DND-41 (cell line): ENCODE data around the gene NOL9.
"Not testable (repeated sequence)": the region's sequence is repeated elsewhere in the genome, so short reads cannot be mapped to it uniquely, and the experiment has no call there.

Source experiments
- ATAC-seq: fragments of 200-7000 bp; cut with Tn5 transposase; 3 replicates; pipeline ENCODE4 v1.9.1; 2021; ENCODE audit warnings: low read depth; ENCODE audit not compliant: insufficient read depth
- DNase-seq: peaks from one replicate; pipeline ENCODE4 v3.0.0-alpha.2; 2020
- H2AFZ ChIP-seq: 2 replicates; pipeline ENCODE4 v1.6.0; 2012; ENCODE audit warnings: low read depth, low read length
- H3K27ac ChIP-seq: 2 replicates; pipeline ENCODE4 v1.5.1; 2012; ENCODE audit warnings: low read length, inconsistent platforms
- H3K27me3 ChIP-seq: fragments of 200-600 bp; sonication (generic); 2 replicates; pipeline ENCODE4 v1.6.0; 2012; ENCODE audit warnings: low read length, mild to moderate bottlenecking, inconsistent platforms; ENCODE audit not compliant: insufficient read depth, poor library complexity
- H3K36me3 ChIP-seq: 2 replicates; pipeline ENCODE4 v1.5.1; 2012; ENCODE audit warnings: low read length, inconsistent platforms; ENCODE audit not compliant: insufficient read depth
- H3K4me1 ChIP-seq: 2 replicates; pipeline ENCODE4 v1.5.1; 2012; ENCODE audit warnings: mild to moderate bottlenecking, low read length; ENCODE audit not compliant: insufficient read depth
- H3K4me2 ChIP-seq: 2 replicates; pipeline ENCODE4 v1.6.0; 2012; ENCODE audit warnings: mild to moderate bottlenecking, moderate library complexity, low read length, inconsistent platforms; ENCODE audit not compliant: insufficient read depth
- H3K4me3 ChIP-seq, 2 experiments: fragments of 200-600 bp in 1 of 2; shearing (Covaris generic) in 1 of 2; 2 replicates each; pipeline ENCODE4 v1.5.1; 2012 to 2016; ENCODE audit warnings: inconsistent platforms in 2 of 2, low read length in 2 of 2, mild to moderate bottlenecking in 2 of 2, low read depth in 1 of 2, moderate library complexity in 1 of 2
- H3K79me2 ChIP-seq: 2 replicates; pipeline ENCODE4 v1.6.0; 2012; ENCODE audit warnings: low read length, inconsistent platforms; ENCODE audit not compliant: insufficient read depth
- H3K9ac ChIP-seq: 2 replicates; pipeline ENCODE4 v1.6.0; 2012; ENCODE audit warnings: low read depth, mild to moderate bottlenecking, inconsistent platforms, low read length, moderate library complexity
- H3K9me3 ChIP-seq: 2 replicates; pipeline ENCODE4 v1.5.1; 2012; ENCODE audit warnings: low read length, moderate library complexity, mild to moderate bottlenecking, inconsistent platforms; ENCODE audit not compliant: insufficient read depth, severe bottlenecking
- H4K20me1 ChIP-seq: 2 replicates; pipeline ENCODE4 v1.6.0; 2012; ENCODE audit warnings: low read length; ENCODE audit not compliant: insufficient read depth
- EZH2 ChIP-seq: IDR thresholded peaks from 3 replicates; pipeline ENCODE4 v1.6.1; 2012; ENCODE audit warnings: borderline replicate concordance, low read depth, mild to moderate bottlenecking, moderate library complexity, low read length, inconsistent platforms; ENCODE audit not compliant: severe bottlenecking
- TF ChIP-seq, protein P1 (sequence below): IDR thresholded peaks from 2 replicates; pipeline ENCODE4 v1.5.1; 2012; ENCODE audit warnings: borderline replicate concordance, low read length, moderate library complexity, mild to moderate bottlenecking; ENCODE audit not compliant: poor library complexity, severe bottlenecking; ENCODE audit errors: extremely low read depth

NOL9 gene

DNA sequence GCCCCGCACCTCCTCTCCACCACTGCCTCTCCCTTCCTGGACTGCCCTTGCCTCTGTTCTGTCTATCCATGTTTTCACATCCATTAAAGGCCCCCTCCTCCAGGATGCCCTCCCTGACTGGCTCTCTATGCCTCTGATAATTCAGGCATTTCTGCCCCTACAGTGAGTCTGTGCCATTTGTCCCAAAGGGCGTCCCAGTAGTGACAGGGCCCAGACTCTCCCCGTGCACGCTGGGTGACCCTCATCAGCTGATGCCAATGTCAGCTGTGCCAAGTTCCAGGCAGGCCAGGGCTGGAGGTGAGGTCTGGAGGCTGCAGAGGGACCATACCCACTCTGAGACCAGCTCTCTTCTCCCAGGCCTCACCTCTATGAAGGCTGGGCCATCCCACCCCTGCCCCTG lies 59.7 kb downstream of the NOL9 start:
- H3K27me3 ChIP-seq: peaks cover 11% of the 10 kb centered on the region
- H3K4me2 ChIP-seq: no peak overlapping the region
- H3K79me2 ChIP-seq: no peaks in the 10 kb centered on the region
- H3K27ac ChIP-seq: no peak overlapping the region
- 0 out of 2 replicates have a peak, but pooled peaks cover 3% of the 10 kb centered on the region for H4K20me1 ChIP-seq
- TF ChIP-seq, protein P1, sequence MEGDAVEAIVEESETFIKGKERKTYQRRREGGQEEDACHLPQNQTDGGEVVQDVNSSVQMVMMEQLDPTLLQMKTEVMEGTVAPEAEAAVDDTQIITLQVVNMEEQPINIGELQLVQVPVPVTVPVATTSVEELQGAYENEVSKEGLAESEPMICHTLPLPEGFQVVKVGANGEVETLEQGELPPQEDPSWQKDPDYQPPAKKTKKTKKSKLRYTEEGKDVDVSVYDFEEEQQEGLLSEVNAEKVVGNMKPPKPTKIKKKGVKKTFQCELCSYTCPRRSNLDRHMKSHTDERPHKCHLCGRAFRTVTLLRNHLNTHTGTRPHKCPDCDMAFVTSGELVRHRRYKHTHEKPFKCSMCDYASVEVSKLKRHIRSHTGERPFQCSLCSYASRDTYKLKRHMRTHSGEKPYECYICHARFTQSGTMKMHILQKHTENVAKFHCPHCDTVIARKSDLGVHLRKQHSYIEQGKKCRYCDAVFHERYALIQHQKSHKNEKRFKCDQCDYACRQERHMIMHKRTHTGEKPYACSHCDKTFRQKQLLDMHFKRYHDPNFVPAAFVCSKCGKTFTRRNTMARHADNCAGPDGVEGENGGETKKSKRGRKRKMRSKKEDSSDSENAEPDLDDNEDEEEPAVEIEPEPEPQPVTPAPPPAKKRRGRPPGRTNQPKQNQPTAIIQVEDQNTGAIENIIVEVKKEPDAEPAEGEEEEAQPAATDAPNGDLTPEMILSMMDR: no peak
- TF ChIP-seq EZH2: no peak
- H3K9ac ChIP-seq: no peak overlapping the region
- ATAC-seq (no peak), DNase-seq (no peak)
- H2AFZ ChIP-seq: no peak overlapping the region
- no peaks in the 10 kb centered on the region for H3K36me3 ChIP-seq
- H3K4me3 ChIP-seq: no peak overlapping the region
- H3K9me3 ChIP-seq: no peaks in the 10 kb centered on the region
- H3K4me1 ChIP-seq: peaks cover 47% of the 10 kb centered on the region

DNA sequence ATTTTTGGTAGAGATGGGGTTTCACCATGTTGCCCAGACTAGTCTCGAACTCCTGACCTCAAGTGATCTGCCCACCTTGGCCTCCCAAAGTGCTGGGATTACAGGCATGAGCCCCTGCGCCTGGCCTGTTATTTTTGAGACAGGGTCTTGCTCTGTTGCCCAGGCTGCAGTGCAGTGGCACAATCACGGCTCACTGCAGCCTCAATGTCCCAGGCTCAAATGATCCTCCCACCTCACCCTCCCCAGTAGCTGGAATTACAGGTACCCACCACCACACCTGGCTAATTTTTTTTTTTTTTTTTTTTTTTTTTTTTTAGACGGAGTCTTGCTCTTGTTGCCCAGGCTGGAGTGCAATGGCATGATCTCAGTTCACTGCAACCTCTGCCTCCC lies 60.5 kb downstream of the NOL9 start:
- not testable (repeated sequence) for H2AFZ ChIP-seq, H3K79me2 ChIP-seq, H3K4me2 ChIP-seq, ATAC-seq, H4K20me1 ChIP-seq, DNase-seq, H3K27ac ChIP-seq, H3K9ac ChIP-seq, H3K9me3 ChIP-seq, H3K36me3 ChIP-seq, H3K4me3 ChIP-seq
- peaks cover 11% of the 10 kb centered on the region for H3K27me3 ChIP-seq
- peaks cover 52% of the 10 kb centered on the region for H3K4me1 ChIP-seq

DNA sequence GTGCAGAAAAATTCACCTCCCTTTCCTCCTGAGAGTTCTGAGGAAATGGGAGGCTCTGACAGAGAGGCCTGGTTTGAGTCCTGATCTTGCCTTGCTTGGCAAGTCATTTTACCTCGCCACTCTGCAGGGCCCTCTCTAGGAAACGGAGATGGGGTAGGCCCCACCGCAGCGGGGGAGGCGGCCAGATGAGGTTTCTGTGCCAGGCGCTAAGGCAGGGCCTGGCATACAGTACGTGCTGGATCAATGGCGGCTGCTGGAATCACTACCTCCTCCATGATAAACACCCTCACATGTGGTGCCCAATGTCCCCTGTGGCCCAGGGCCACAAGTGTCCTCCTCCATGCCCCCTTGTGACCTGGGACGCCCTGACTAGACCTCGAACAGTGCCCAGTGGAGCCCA lies 62.3 kb downstream of the NOL9 start:
- no peak overlapping the region for H2AFZ ChIP-seq
- 0 out of 2 replicates have a peak, but pooled peaks cover 2% of the 10 kb centered on the region for H4K20me1 ChIP-seq
- no peaks in the 10 kb centered on the region for H3K36me3 ChIP-seq
- H3K27me3 ChIP-seq: peaks cover 3% of the 10 kb centered on the region
- no peaks in the 10 kb centered on the region for H3K79me2 ChIP-seq
- peak overlapping the region; percentile 97 for H3K4me2 ChIP-seq
- H3K4me1 ChIP-seq: peaks cover 39% of the 10 kb centered on the region
- ATAC-seq: no peak
- H3K27ac ChIP-seq: no peak overlapping the region
- H3K9ac ChIP-seq: peak overlapping the region; percentile 74; the same call in 1 of the 2 replicates
- no peak for DNase-seq
- TF ChIP-seq EZH2: no peak
- TF ChIP-seq, protein P1: no peak
- peak overlapping the region in 1 of 2 experiments; percentile 86; a peak in 1 of 4 replicates for H3K4me3 ChIP-seq
- no peaks in the 10 kb centered on the region for H3K9me3 ChIP-seq

DNA sequence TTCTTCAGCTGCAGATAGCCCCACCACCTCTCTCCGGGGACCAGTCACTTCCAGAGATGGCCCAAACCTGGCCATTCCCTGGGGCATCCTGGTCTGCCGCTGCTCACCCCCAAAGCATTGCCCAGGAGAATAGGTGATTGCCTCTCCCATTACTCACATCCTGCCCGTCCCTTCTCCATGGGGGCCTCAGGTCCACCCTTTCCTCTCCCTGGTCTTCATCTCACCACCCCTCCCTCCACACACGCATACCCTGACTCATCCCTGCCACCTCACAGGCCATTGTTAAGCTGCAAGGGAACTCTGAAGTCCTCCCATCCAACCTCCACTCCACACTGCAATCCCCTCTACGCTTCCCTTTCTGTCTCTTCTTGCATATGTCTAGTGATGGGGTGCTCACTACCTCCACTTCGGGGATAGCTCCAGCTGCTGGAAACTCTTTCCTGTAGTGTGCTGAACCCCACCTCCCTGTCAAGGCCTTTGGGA lies 62.8 kb downstream of the NOL9 start, which contains the start of gene PLEKHG5:
PLEKHG5 (minus strand) TSS at position 188 of the 483 bp plus-strand sequence. CDS start 14,096 bp downstream, outside the sequence.
- peak within 1 kb of the TSS; percentile 97 for H3K4me2 ChIP-seq
- no peak for DNase-seq
- H3K9ac ChIP-seq: peak within 1 kb of the TSS; percentile 74
- peak within 1 kb of the TSS; percentile 85 for H3K27ac ChIP-seq
- H3K27me3 ChIP-seq: peaks cover 2% of the 10 kb centered on the region
- H2AFZ ChIP-seq: peak within 1 kb of the TSS; percentile 89
- H4K20me1 ChIP-seq: peaks cover 5% of the 10 kb centered on the region; the same call in 1 of the 2 replicates
- peak within 1 kb of the TSS; percentile 47 to 86; a peak in 3 of 4 replicates for H3K4me3 ChIP-seq
- ATAC-seq: no peak
- H3K4me1 ChIP-seq: peaks cover 38% of the 10 kb centered on the region
- no peaks in the 10 kb centered on the region for H3K9me3 ChIP-seq
- TF ChIP-seq, protein P1: no peak
- TF ChIP-seq EZH2: no peak
- H3K79me2 ChIP-seq: no peaks in the 10 kb centered on the region
- H3K36me3 ChIP-seq: no peaks in the 10 kb centered on the region
